OCI-M1 (cell line): ENCODE data around the gene ZNF491.
"Not testable (repeated sequence)": the region's sequence is repeated elsewhere in the genome, so short reads cannot be mapped to it uniquely, and the experiment has no call there.

ENCODE experiments used
- DNase-seq: peaks from one replicate; lab custom pipeline; 2025; lab: John Stamatoyannopoulos, UW

Gene ZNF491

GRCh38 chr19:11798391-11799330 is at the start of gene ZNF491:
TSS of gene ZNF491 (plus strand) at chr19:11798523. CDS start at chr19:11805954, 7,431 bp downstream.
- DNase-seq: peak; percentile 99

GRCh38 chr19:11749751-11750150 is 48.6 kb upstream of the ZNF491 start:
- DNase-seq: no peak

- no peak for DNase-seq
Observed at GRCh38 chr19:11752244-11752736, 46.0 kb upstream of the ZNF491 start.

- no peak for DNase-seq
Observed at GRCh38 chr19:11754663-11755062, 43.7 kb upstream of the ZNF491 start.

- DNase-seq: no peak
Observed at GRCh38 chr19:11756965-11757364, 41.4 kb upstream of the ZNF491 start.

GRCh38 chr19:11759805-11760204 is 38.5 kb upstream of the ZNF491 start:
- DNase-seq: no peak

- DNase-seq: peak; percentile 54
Observed at GRCh38 chr19:11763117-11763516, 35.2 kb upstream of the ZNF491 start.

- DNase-seq: no peak
Observed at GRCh38 chr19:11763611-11764010, 34.7 kb upstream of the ZNF491 start.

- DNase-seq: peak; percentile 100
Observed at GRCh38 chr19:11766597-11767591, 31.4 kb upstream of the ZNF491 start, which contains the start of gene ZNF441. TSS of gene ZNF441 (plus strand) at chr19:11767000. CDS start at chr19:11767194, 194 bp downstream.

- DNase-seq: peak; percentile 73
Observed at GRCh38 chr19:11767633-11768133, 30.6 kb upstream of the ZNF491 start.

GRCh38 chr19:11769995-11770394 is 28.3 kb upstream of the ZNF491 start:
- DNase-seq: peak; percentile 42

- not testable (repeated sequence) for DNase-seq
Observed at GRCh38 chr19:11771520-11771919, 26.8 kb upstream of the ZNF491 start.

GRCh38 chr19:11776669-11777068 is 21.7 kb upstream of the ZNF491 start:
- not testable (repeated sequence) for DNase-seq

- peak; percentile 34 for DNase-seq
Observed at GRCh38 chr19:11780431-11781020, 17.8 kb upstream of the ZNF491 start.

GRCh38 chr19:11781295-11782057 is 16.8 kb upstream of the ZNF491 start:
- DNase-seq: peak; percentile 61

GRCh38 chr19:11783767-11784166 is 14.6 kb upstream of the ZNF491 start:
- DNase-seq: no peak

GRCh38 chr19:11784356-11784755 is 14.0 kb upstream of the ZNF491 start:
- no peak for DNase-seq

GRCh38 chr19:11787536-11787935 is 10.8 kb upstream of the ZNF491 start:
- no peak for DNase-seq

- DNase-seq: no peak
Observed at GRCh38 chr19:11792942-11793341, 5.4 kb upstream of the ZNF491 start.

- peak; percentile 97 for DNase-seq
Observed at GRCh38 chr19:11797491-11797890, 832 bp upstream of the ZNF491 start.
